CD14-positive monocyte (primary cell): ENCODE data around the gene SLC15A5. TPM values are rescaled to one million over a fixed set of nuclear protein-coding genes. Genes with fewer than 3 reads are reported as not detected.

Experiments used
- DNase-seq, 3 donors: peaks; one replicate each; pipeline ENCODE4 v3.0.0-alpha.2; 2011 to 2022
- H2AFZ ChIP-seq: 2 replicates; pipeline ENCODE4 v1.6.0; 2012; ENCODE audit warnings: mild to moderate bottlenecking, low read depth, low read length, inconsistent platforms; ENCODE audit not compliant: insufficient read depth, poor library complexity, severe bottlenecking
- H3K27ac ChIP-seq, 2 donors: 1 replicate in 1 of 2; 2 replicates in 1 of 2; pipeline ENCODE4 v1.5.1; 2012 to 2013; ENCODE audit warnings: low read length in 2 of 2, control low read depth in 1 of 2, inconsistent platforms in 1 of 2, low read depth in 1 of 2, mild to moderate bottlenecking in 1 of 2
- H3K27me3 ChIP-seq, 2 donors: one replicate each; pipeline versions ENCODE4 v1.6.0 to v1.6.1; 2011 to 2013; ENCODE audit warnings: low read length in 2 of 2; ENCODE audit not compliant: control insufficient read depth in 2 of 2, insufficient read depth in 2 of 2
- H3K36me3 ChIP-seq, 2 donors: replicated peaks in 1 of 2; 1 replicate in 1 of 2; 2 replicates in 1 of 2; pipeline versions ENCODE4 v1.5.1 to v1.6.1; 2012 to 2013; ENCODE audit warnings: low read length in 2 of 2, control low read depth in 1 of 2, inconsistent platforms in 1 of 2, mild to moderate bottlenecking in 1 of 2; ENCODE audit not compliant: insufficient read depth in 2 of 2, control insufficient read depth in 1 of 2
- H3K4me1 ChIP-seq, 2 donors: 1 replicate in 1 of 2; 2 replicates in 1 of 2; pipeline versions ENCODE4 v1.5.1 to v1.6.1; 2012 to 2013; ENCODE audit warnings: low read length in 2 of 2, control low read depth in 1 of 2, inconsistent platforms in 1 of 2, mild to moderate bottlenecking in 1 of 2, moderate library complexity in 1 of 2; ENCODE audit not compliant: insufficient read depth in 2 of 2, control insufficient read depth in 1 of 2
- H3K4me2 ChIP-seq: replicated peaks from 2 replicates; pipeline ENCODE3; 2012; ENCODE audit warnings: low read length, moderate library complexity, mild to moderate bottlenecking; ENCODE audit not compliant: poor library complexity, severe bottlenecking; ENCODE audit errors: extremely low read depth
- H3K4me3 ChIP-seq, 3 experiments: fragments of 200-600 bp in 1 of 3; sonication (generic) in 1 of 3; replicated peaks in 1 of 3; 1 replicate in 2 of 3; 2 replicates in 1 of 3; pipeline ENCODE4 v1.5.1; 2011 to 2013; ENCODE audit warnings: low read length in 3 of 3, mild to moderate bottlenecking in 3 of 3, control low read depth in 2 of 3, low read depth in 2 of 3, inconsistent platforms in 1 of 3, moderate library complexity in 1 of 3
- H3K79me2 ChIP-seq: 2 replicates; pipeline ENCODE4 v1.6.0; 2012; ENCODE audit warnings: mild to moderate bottlenecking, control low read depth, inconsistent platforms, low read length, moderate library complexity; ENCODE audit not compliant: insufficient read depth
- H3K9ac ChIP-seq: 2 replicates; pipeline ENCODE4 v1.6.0; 2017; ENCODE audit warnings: low read length, mild to moderate bottlenecking; ENCODE audit not compliant: insufficient read depth, poor library complexity, severe bottlenecking
- H3K9me3 ChIP-seq, 2 donors: replicated peaks in 1 of 2; 1 replicate in 1 of 2; 2 replicates in 1 of 2; pipeline versions ENCODE4 v1.5.1 to v1.6.1; 2012 to 2013; ENCODE audit warnings: low read length in 2 of 2, control low read depth in 1 of 2; ENCODE audit not compliant: control insufficient read depth in 1 of 2, insufficient read depth in 1 of 2
- H4K20me1 ChIP-seq: 2 replicates; pipeline ENCODE4 v1.6.0; 2012; ENCODE audit warnings: mild to moderate bottlenecking, low read length, control low read depth, moderate library complexity; ENCODE audit not compliant: insufficient read depth
- H3K27ac Mint-ChIP-seq, 7 donors: one replicate each; pipeline ENCODE4 v1.8.0; 2020; ENCODE audit warnings: mild to moderate bottlenecking in 7 of 7, mixed read lengths in 7 of 7, moderate library complexity in 6 of 7, inconsistent platforms in 2 of 7
- H3K27me3 Mint-ChIP-seq, 3 donors: one replicate each; pipeline ENCODE4 v1.8.0; 2021 to 2022; ENCODE audit warnings: low read depth in 3 of 3, mild to moderate bottlenecking in 3 of 3, mixed read lengths in 3 of 3, moderate library complexity in 3 of 3, inconsistent platforms in 1 of 3
- H3K36me3 Mint-ChIP-seq, 2 donors: one replicate each; pipeline ENCODE4 v1.8.0; 2020; ENCODE audit warnings: mixed read lengths in 2 of 2, inconsistent platforms in 1 of 2, mild to moderate bottlenecking in 1 of 2
- H3K4me1 Mint-ChIP-seq: one replicate; pipeline ENCODE4 v1.8.0; 2020; ENCODE audit warnings: mild to moderate bottlenecking, mixed read lengths
- H3K4me3 Mint-ChIP-seq, 2 donors: one replicate each; pipeline ENCODE4 v1.8.0; 2020; ENCODE audit warnings: mild to moderate bottlenecking in 2 of 2, mixed read lengths in 2 of 2, moderate library complexity in 1 of 2
- H3K9me3 Mint-ChIP-seq, 7 donors: one replicate each; pipeline ENCODE4 v1.8.0; 2020 to 2022; ENCODE audit warnings: mixed read lengths in 7 of 7, mild to moderate bottlenecking in 6 of 7, moderate library complexity in 6 of 7, inconsistent platforms in 2 of 7
- CTCF ChIP-seq: fragments of 200-600 bp; IDR thresholded peaks from one replicate; pipeline ENCODE4 v1.8.0; 2022; ENCODE audit warnings: antibody characterized with exemption, mild to moderate bottlenecking
- WGBS: methylation state at CpG from one replicate; pipeline ENCODE4 v1.1.5; 2013; ENCODE audit warnings: missing lambda C conversion rate; ENCODE audit not compliant: insufficient coverage; 5-methylcytosine and 5-hydroxymethylcytosine counted together
- intact Hi-C, 2 donors: fragments of 100-400 bp; cut with micrococcal nuclease; formaldehyde crosslinking; loops; one replicate each; pipeline versions ENCODE4 v1.15.0 to v1.15.1; 2023
- polyA plus RNA-seq, 3 donors: library from polyadenylated mRNA; depleted of rRNA in 1 of 3; unstranded in 2 of 3; stranded (reverse) in 1 of 3; fragments of 300-500 nt in 2 of 3; fragments of >200 nt in 1 of 3; fragmentation: Illumina TruSeq in 2 of 3; gene quantifications; 1 replicate in 2 of 3; 2 replicates in 1 of 3; pipeline ENCODE4 v1.2.3, GENCODE V29; 2012 to 2021

Gene SLC15A5
- polyA plus RNA-seq, 3 donors = not detected

DNA sequence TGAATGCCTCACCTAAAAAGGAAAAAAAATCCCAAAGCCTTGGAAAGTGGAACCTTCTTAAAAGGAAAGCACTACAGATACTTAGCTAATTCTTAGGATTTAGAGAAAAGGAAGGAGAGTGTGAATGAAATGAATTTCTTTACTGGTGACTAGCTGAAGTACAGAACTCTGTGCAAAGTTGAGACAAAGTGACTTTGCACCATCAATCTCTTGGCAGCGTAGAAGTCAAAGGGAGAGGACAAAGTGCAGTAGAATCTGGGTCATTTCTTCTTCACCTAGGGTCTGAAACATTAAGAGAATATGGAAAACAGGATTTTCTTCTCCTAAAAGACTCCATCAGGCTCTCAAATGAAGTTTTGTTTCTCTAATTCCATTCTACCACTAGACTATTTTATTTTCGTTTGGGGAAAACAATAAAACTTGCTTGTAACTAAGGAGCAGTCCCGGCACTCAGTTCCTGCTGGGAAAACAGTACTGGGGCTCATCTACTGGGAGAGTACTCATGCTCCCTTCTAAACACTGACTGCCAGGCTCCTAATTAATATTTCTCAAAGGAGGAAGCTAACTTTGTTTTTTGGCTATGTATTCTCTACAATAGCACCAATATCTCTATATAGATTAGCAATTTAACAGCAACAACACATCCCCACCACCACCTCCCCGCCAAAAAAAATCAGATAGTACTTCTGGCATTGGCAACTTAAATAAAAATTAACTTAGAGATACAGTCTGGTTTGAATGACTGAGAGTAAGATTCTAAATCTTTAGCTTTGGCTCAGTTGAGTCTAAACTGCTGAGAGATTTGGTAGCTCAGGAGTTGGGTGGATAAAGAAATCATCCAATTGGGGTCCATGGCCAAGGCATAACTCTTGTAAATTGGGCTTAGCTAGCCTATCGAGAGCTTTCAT, 110.7 kb downstream of the SLC15A5 start:
- peaks cover 0 to under 1% (median 0%) of the 10 kb centered on the region in 3 donors for H3K27me3 Mint-ChIP-seq
- no peak overlapping the region for H3K27ac Mint-ChIP-seq
- Histone ChIP-seq H3K79me2 (no peaks in the 10 kb centered on the region), H3K4me3 (no peak overlapping the region), H3K4me2 (no peak overlapping the region), H3K9ac (no peak overlapping the region), H2AFZ (no peak overlapping the region), H3K4me1 (no peaks in the 10 kb centered on the region), H3K9me3 (no peaks in the 10 kb centered on the region), H4K20me1 (no peaks in the 10 kb centered on the region), H3K27me3 (no peaks in the 10 kb centered on the region), H3K27ac (no peak overlapping the region), H3K36me3 (no peaks in the 10 kb centered on the region)
- intact Hi-C loops = no loop called here
- H3K4me1 Mint-ChIP-seq = no peaks in the 10 kb centered on the region
- no peak overlapping the region for H3K4me3 Mint-ChIP-seq
- no peak for TF ChIP-seq CTCF
- peaks cover 0 to 3% (median 0%) of the 10 kb centered on the region in 7 donors for H3K9me3 Mint-ChIP-seq
- H3K36me3 Mint-ChIP-seq = no peaks in the 10 kb centered on the region
- WGBS = 94% methylated on average over 3 of the region's 5 CpGs
- DNase-seq = no peak

DNA sequence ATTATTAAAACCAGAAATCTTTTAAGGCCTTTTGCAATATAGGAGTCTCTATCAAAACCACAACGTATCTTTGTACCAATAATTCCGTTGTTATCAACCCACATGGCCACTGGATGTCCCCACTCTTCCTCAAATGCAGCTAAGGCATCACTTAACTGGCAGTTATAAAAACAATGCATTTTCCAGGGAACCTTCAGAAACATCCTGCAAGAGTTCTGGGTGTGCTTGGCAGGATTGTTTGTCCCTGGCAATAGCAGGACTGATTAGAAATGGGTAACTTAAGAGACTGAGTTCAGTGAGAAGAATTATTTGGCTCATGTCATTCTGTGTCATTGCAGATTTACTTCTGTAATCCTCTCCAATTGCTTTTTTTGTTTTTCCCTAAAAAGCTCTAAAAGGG, 112.0 kb downstream of the SLC15A5 start:
- WGBS = 0% methylated on average over 2 of the region's 2 CpGs
- no peak overlapping the region for H3K4me3 Mint-ChIP-seq
- Histone ChIP-seq H3K27me3 (no peaks in the 10 kb centered on the region), H3K4me3 (no peak overlapping the region), H3K79me2 (no peaks in the 10 kb centered on the region), H3K9me3 (no peaks in the 10 kb centered on the region), H3K4me1 (no peaks in the 10 kb centered on the region), H3K27ac (no peak overlapping the region), H2AFZ (no peak overlapping the region), H3K4me2 (no peak overlapping the region), H3K9ac (no peak overlapping the region), H3K36me3 (no peaks in the 10 kb centered on the region), H4K20me1 (no peaks in the 10 kb centered on the region)
- TF ChIP-seq CTCF = peak; percentile 37
- intact Hi-C loops = no loop called here
- DNase-seq = peak; percentile 10 to 39 (median 15)
- H3K27ac Mint-ChIP-seq = no peak overlapping the region
- H3K9me3 Mint-ChIP-seq = no peaks in the 10 kb centered on the region
- no peaks in the 10 kb centered on the region for H3K36me3 Mint-ChIP-seq
- peaks cover 0 to 3% (median 0%) of the 10 kb centered on the region in 3 donors for H3K27me3 Mint-ChIP-seq
- no peaks in the 10 kb centered on the region for H3K4me1 Mint-ChIP-seq
